ENCODE results near the gene PPP1R26.

Gene PPP1R26

DNA sequence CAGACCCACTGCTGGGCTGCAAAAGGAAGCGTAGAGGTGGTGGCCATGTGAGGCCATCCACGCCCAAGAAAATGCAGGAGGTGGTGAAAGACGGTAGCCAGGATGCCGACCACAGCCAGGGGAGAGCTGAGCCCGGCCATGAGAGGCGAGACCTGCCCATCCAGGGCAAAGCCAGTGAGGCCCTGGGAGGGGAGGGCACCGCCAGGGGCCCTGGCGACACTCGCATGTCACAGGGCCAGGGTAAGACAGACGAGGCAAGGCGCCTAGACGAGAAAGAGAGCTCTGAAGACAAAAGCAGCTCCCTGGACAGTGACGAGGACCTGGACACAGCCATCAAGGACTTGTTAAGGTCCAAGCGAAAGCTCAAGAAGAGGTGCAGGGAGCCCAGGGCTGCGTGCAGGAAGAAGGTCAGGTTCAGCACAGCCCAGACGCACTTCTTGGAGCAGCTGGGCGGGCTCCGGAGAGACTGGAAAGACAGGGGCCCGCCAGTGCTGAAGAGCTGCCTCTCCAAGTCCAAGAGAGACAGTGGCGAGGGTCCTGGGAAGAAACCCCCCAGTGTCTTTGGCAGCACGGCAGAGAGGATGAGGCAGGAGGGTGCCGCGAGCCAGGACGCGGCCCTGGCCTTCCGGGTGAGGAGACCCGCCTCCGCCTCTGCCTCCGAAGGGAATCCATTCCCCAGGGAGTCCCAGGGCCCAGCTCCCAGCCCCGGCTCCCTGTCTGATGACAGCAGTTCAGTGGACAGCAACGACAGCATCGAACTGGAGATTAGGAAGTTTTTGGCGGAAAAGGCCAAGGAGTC lies 6.9 kb downstream of the PPP1R26 start:
- TF ChIP-seq CTCF (IDR thresholded peaks at IDR 0.05; ENCODE audit: low read depth, low read length, missing control alignments): no peak
- DNase-seq (ENCODE audit: low read depth): no peak
- in situ Hi-C loops (cut with HindIII; ENCODE audit: low sequenced_read_pairs): no loop called here
- H3K4me3 ChIP-seq (ENCODE audit: low read depth, low read length): no peak overlapping the region

DNA sequence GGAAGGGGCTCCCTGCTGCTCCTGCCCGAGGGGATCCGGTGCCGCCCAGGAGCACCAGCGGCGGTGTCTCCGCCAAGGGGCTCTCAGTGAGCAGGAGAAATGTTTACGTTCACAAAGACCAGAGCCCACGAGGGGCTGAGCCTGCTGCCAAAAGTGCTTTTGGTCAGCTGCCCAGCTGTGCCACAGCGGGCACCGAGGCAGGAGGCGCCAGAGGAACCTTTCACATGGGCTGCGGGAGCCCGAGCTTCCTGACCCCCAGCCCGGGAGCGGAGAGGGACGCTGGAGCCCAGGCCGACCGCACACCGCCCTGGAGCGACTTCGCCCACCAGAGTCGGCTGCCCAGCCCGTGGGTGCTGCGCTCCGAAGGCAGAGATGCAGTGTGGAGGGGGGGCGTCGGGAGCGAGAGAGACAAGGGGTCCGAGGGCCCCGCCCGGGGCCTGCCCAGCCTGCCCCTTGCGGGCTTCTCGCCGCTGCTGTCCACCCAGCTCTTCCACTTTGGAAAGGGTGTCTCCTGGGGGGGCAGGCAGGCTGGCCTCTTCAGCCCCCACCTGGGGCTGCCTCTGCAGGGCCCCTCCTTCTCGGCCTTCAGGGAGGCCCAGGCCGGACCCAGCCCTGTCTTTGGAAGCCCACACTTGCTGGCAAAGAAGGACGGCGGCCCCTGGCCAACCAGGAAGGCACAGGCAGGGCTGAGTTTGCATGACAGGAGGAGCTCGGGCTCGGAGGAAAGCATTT lies 7.9 kb downstream of the PPP1R26 start:
- DNase-seq (ENCODE audit: low read depth): no peak
- TF ChIP-seq CTCF (IDR thresholded peaks at IDR 0.05; ENCODE audit: low read depth, low read length, missing control alignments): no peak
- in situ Hi-C loops (cut with HindIII; ENCODE audit: low sequenced_read_pairs): no loop called here
- H3K4me3 ChIP-seq (ENCODE audit: low read depth, low read length): no peak overlapping the region

DNA sequence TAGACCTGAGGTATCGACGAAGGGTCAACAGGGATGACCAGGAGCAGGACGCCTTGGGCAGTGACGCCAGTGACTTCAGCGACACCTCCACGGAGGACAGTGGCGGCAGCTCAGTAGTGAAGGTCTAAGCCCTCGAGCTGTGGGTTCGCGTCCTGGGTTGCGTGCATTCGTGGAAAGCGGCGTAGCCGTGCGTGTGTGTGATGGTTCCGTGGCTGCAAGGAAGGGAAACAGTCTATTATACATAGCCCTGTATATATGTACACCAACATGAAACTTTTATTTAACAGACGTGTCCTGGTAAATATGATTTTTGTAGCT lies 8.4 kb downstream of the PPP1R26 start:
- in situ Hi-C loops (cut with HindIII; ENCODE audit: low sequenced_read_pairs): no loop called here
- no peak for DNase-seq (ENCODE audit: low read depth)
- H3K4me3 ChIP-seq (ENCODE audit: low read depth, low read length): no peak overlapping the region

DNA sequence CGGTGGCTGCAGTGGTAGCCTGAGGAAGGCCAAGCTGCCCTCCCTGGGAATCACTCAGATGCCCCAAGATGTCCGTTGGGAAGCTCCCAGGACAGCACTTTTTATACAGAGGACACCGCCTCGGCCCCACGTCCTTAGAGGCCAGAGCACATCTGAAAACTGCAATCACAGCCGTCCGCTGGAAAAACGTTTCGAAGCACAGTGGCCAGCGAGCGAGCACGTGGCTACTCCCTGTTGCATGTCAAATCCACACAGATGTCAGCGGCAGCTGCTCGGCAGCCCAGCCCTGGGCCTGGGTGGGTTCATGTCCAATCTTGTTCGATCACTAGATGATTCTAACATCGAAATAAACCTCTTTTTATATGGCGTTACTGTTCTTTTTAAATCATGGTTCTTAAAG lies 8.9 kb downstream of the PPP1R26 start:
- in situ Hi-C loops (cut with HindIII; ENCODE audit: low sequenced_read_pairs): no loop called here
- no peak for TF ChIP-seq CTCF (IDR thresholded peaks at IDR 0.05; ENCODE audit: low read depth, low read length, missing control alignments)
- no peak overlapping the region for H3K4me3 ChIP-seq (ENCODE audit: low read depth, low read length)
- no peak for DNase-seq (ENCODE audit: low read depth)

More for the DNA sequence above, 8.4 kb downstream of the PPP1R26 start:
- TF ChIP-seq CTCF (IDR thresholded peaks at IDR 0.05; ENCODE audit: low read depth, low read length, missing control alignments): no peak

DNA sequence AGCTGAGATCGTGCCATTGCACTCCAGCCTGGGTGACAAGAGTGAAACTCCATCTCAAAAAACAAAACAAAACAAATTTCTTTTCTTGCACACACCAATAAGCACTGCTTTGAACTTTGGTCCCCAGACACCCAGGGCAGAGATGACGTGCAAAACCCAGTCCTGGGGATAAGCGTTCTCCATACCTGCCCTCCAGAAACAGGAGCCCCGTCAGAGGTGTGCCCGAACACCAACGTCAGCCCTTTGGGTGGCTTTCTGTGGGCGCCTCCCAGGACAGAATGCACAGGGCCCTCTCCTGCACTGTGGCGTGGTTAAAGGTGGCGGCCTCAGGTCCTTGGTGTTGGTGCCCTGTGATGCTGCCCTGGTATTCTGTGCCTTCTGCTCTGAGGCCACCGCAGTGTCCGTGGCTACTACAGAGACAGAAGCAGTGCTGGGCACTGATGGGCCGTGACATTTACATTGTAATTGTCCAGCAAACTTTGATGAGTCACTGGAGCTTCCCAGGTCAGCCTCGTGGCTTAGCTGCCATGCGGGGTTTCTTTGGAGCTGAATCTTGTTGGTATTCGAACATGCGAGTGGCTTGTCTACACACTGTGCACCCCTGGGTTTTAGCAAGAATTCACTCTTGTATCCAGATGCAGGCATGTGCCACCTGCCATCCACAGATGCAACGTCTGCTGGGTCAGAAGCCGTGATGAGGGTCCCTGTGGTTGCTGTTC lies 9.8 kb downstream of the PPP1R26 start:
- TF ChIP-seq CTCF (IDR thresholded peaks at IDR 0.05; ENCODE audit: low read depth, low read length, missing control alignments): no peak
- DNase-seq (ENCODE audit: low read depth): no peak
- no peak overlapping the region for H3K4me3 ChIP-seq (ENCODE audit: low read depth, low read length)
- in situ Hi-C loops (cut with HindIII; ENCODE audit: low sequenced_read_pairs): no loop called here

DNA sequence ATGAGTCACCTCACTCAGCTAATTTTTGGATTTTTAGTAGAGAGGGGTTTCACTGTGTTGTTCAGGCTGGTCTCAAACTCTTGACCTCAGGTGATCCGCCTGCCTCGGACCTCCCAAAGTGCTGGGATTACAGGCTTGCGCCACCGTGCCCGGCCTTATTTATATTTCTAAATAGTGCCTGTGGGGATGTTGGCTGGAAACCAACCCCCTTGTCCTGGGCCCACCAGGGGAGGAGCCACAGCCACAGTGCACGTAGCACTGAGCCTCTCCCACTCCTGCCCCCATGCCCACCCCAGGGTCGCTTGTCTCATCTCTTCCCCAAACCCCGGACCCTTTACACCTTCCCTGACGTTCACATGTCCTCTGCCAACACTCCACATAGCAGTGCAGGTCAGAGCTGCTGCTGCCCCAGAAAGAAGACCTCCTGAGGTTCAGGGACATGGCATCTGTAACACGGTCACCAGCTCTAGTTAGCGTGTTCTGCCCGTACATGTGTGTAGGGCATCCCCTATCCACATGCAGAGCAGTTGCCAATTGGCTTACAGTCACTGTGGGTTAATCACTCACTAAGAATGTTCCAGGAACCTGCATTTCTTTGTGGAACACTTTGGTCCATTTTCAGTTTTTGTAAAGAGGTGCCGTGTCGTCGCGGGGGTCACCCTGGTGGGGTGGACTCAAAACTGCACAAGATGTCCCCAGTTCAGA lies 10.7 kb downstream of the PPP1R26 start:
- no peak overlapping the region for H3K4me3 ChIP-seq (ENCODE audit: low read depth, low read length)
- in situ Hi-C loops (cut with HindIII; ENCODE audit: low sequenced_read_pairs): no loop called here
- TF ChIP-seq CTCF (IDR thresholded peaks at IDR 0.05; ENCODE audit: low read depth, low read length, missing control alignments): no peak
- DNase-seq (ENCODE audit: low read depth): no peak

Measured in astrocyte of the cerebellum (primary cell).